Activated B cell treated with CpG ODN at 0.5 μM for 24 hours (primary cell): ENCODE measurements around the gene CHRM1. TPM values are rescaled to one million over a fixed set of nuclear protein-coding genes. Genes with fewer than 3 reads are reported as not detected.

ENCODE experiments used
- total RNA-seq: library from RNA; stranded (reverse); gene quantifications from 2 replicates; pipeline ENCODE4 v1.2.3, GENCODE V29; 2022

Gene CHRM1
- total RNA-seq, 1 donor from 2014 or later = not detected

Other genes starting within 250 kb of the CHRM1 start
- gene UQCC3, start 249.7 kb downstream of the CHRM1 start, total RNA-seq = 8.3 and 9.4 TPM in 2 replicates
- gene LBHD1, start 249.1 kb downstream of the CHRM1 start, total RNA-seq = 19.1 and 24.9 TPM in 2 replicates
- 204 and 205 TPM in 2 replicates for gene UBXN1, start 242.3 kb downstream of the CHRM1 start, total RNA-seq
- 0.13 and 0.17 TPM in 2 replicates for gene LRRN4CL, start 231.8 kb downstream of the CHRM1 start, total RNA-seq
- gene BSCL2, start 213.9 kb downstream of the CHRM1 start, total RNA-seq = 18.6 and 27.8 TPM in 2 replicates
- 1.8 and 2.7 TPM in 2 replicates for gene GNG3, start 213.7 kb downstream of the CHRM1 start, total RNA-seq
- 58.2 and 63.9 TPM in 2 replicates for gene HNRNPUL2, start 193.9 kb downstream of the CHRM1 start, total RNA-seq
- 35.5 and 44.0 TPM in 2 replicates for gene TTC9C, start 192.9 kb downstream of the CHRM1 start, total RNA-seq
- gene ZBTB3, start 167.2 kb downstream of the CHRM1 start, total RNA-seq = 17.6 and 19.9 TPM in 2 replicates
- 109 and 116 TPM in 2 replicates for gene POLR2G, start 159.8 kb downstream of the CHRM1 start, total RNA-seq
- gene TAF6L, start 150.0 kb downstream of the CHRM1 start, total RNA-seq = 32.9 and 38.6 TPM in 2 replicates
- 34.9 and 47.7 TPM in 2 replicates for gene TMEM179B, start 134.0 kb downstream of the CHRM1 start, total RNA-seq
- 13.0 and 15.0 TPM in 2 replicates for gene TMEM223, start 129.4 kb downstream of the CHRM1 start, total RNA-seq
- gene NXF1, start 115.9 kb downstream of the CHRM1 start, total RNA-seq = 89.1 and 91.6 TPM in 2 replicates
- gene STX5, start 89.3 kb downstream of the CHRM1 start, total RNA-seq = 58.4 and 71.5 TPM in 2 replicates
- gene TEX54, start 88.5 kb downstream of the CHRM1 start, total RNA-seq = 0.55 TPM in 1 of 2 replicates, not detected in the other
- gene WDR74, start 81.8 kb downstream of the CHRM1 start, total RNA-seq = 95.9 and 124 TPM in 2 replicates
- gene SLC3A2, start 40.5 kb downstream of the CHRM1 start, total RNA-seq = 270 and 274 TPM in 2 replicates
- gene SLC22A6, start 63.6 kb upstream of the CHRM1 start, total RNA-seq = not detected in 2 replicates
- gene SLC22A8, start 94.5 kb upstream of the CHRM1 start, total RNA-seq = not detected in 2 replicates
- gene SLC22A24, start 222.9 kb upstream of the CHRM1 start, total RNA-seq = not detected in 2 replicates